GM18861 (cell line): ENCODE results near the gene CXCR4.
"Not testable (repeated sequence)": the region's sequence is repeated elsewhere in the genome, so short reads cannot be mapped to it uniquely, and the experiment has no call there.

Experiments
- ATAC-seq: cut with Tn5 transposase; IDR thresholded peaks from one replicate; pipeline ENCODE4 v1.9.1; 2021; ENCODE audit not compliant: unreplicated experiment

The CXCR4 gene

DNA sequence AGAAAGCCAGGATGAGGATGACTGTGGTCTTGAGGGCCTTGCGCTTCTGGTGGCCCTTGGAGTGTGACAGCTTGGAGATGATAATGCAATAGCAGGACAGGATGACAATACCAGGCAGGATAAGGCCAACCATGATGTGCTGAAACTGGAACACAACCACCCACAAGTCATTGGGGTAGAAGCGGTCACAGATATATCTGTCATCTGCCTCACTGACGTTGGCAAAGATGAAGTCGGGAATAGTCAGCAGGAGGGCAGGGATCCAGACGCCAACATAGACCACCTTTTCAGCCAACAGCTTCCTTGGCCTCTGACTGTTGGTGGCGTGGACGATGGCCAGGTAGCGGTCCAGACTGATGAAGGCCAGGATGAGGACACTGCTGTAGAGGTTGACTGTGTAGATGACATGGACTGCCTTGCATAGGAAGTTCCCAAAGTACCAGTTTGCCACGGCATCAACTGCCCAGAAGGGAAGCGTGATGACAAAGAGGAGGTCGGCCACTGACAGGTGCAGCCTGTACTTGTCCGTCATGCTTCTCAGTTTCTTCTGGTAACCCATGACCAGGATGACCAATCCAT is 2.7 kb downstream of the CXCR4 start:
- ATAC-seq = no peak

DNA sequence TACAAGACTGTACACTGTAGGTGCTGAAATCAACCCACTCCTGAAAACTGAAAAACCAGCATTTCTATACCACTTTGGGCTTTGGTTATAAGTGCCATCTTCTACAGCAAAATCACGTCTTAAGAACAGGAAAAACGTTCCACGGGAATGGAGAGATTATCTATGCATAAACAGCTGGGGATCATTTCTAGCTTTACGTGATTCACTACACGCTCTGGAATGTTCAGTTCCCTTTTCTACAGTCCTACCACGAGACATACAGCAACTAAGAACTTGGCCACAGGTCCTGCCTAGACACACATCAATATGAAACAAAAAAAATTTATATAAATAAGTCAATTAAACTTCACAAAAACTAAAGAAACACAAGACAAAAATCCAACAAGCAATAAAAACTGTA is 3.6 kb downstream of the CXCR4 start:
- no peak for ATAC-seq

DNA sequence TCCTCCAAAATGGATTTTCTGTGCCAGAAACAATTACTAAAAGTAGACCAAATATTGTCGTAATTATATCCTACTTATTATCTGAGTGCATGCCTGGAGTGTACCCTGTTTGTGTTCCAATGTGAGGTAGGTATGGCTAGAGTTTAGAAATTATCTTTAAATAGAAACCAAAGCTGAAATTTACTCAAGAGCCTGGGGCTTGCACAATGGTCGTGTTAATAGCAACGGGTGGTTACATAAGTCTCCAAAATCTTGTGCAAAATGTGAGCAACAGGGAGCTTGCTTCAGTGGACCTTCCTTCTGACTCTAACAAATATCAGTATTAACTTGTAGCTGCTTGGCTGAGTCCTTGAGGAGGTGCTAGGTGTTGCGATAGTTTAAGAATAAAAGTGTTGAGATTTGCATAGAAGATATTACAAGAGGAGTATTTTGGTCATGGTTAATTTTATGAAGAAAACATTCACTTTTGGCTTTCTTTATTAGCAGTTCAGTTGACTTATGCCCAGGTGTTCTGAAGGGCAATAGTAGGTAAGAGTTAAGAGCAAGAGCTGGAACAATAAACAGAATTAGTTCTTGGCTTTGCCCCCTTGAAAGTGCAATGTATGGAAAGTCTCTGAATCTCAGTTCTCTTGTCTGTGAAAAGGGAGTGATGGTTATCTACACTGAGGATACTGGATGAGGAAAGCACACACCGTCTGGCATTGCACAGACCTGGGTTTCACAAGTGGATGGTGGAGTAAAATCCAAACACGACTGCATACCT is 4.6 kb downstream of the CXCR4 start:
- no peak for ATAC-seq

DNA sequence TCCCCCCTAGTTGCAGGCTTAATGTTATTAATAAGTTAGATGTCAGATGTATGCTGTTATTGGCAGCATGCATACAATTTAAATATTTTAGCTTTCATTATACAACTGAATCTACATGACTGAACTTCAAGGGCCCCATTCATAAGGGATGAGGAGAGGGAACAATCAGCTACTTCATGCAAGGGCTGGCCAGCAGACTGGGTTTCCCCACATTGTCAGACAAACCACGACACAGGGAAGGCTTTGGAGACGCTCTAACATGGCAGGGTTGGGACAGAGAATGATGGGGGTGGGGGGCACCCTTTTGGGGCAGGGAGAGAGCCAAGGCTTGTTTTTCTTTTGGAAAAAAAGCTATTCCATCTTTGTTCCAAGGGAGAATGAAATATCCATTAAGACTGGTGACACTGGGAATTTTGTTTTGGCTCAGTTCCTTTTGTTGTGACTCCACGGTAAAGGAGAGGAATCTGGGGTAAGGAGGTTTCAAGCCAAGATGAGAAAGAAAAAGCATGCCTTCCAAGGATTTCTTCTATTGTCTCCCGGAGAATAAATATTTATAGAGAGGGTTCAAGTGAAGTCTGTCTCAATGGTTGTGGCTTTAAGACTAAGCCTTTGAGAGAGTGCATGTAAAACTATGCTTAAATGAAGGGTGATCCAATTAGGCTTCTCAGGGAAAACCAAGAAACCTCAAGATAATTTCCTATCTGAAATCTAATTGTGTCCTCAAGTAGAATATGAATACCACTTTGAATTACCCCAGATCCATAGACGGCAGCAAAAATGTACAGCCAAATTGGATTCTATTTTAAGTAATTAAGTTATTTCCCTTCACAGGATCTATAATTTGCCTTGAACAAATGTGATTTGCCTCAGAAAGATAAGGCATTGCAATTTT is 5.4 kb downstream of the CXCR4 start:
- ATAC-seq = no peak

DNA sequence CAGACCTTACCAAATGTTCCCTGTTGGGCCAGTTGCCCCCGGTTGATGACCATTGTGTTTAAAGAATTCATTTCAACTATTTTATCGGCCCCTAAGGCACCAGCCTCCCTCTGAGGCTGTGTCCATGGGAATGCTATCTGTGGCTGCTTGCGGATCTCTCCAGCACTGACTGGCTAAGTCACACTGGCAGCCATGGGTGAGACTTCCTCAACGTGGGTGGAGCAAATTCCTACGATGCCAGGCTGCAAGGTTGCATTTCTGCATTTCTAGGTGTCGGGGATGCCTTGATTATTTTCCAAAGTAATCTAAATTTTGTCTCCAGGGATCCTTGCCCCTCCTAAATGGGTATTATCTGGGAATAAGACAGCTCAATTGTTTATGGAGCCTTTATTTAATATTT is 6.2 kb downstream of the CXCR4 start:
- ATAC-seq = no peak

DNA sequence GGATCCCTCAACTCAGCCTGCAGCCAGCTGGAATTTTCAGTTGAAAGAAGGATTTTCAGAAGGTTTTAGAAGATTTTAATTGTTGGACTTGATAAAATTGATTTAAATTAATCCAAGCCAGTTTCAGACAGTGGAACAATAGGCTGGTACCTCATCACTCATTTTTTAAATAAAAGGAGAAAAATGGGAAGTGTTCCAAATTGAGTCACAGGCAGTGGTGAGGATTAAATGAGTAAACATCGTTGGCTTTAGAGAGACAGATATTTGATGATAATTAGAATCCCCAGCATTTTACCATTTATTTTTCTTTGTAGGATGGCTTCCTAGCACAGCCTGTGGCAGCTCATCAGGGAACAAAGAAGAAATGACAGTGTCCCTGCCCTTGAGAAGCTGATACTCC is 7.4 kb downstream of the CXCR4 start:
- no peak for ATAC-seq

DNA sequence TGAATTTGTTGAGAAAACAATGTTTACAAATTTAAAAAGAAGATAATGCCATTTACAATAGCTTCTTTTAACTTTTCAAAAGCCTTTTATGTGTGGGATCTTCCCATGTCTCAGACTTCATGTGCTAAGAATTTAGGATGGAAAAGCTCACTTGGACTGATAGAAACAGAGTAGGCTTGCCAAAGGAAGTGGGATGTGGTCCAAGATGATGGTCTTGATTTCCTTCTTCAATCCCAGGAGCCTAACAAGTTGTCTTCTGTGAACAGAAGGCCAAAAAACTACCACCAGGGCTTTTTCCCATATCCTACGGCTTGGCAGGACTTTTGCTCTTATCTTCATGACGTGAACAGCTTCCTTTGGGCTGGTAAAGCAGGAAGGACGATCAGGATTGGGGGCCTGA is 9.5 kb downstream of the CXCR4 start:
- no peak for ATAC-seq

DNA sequence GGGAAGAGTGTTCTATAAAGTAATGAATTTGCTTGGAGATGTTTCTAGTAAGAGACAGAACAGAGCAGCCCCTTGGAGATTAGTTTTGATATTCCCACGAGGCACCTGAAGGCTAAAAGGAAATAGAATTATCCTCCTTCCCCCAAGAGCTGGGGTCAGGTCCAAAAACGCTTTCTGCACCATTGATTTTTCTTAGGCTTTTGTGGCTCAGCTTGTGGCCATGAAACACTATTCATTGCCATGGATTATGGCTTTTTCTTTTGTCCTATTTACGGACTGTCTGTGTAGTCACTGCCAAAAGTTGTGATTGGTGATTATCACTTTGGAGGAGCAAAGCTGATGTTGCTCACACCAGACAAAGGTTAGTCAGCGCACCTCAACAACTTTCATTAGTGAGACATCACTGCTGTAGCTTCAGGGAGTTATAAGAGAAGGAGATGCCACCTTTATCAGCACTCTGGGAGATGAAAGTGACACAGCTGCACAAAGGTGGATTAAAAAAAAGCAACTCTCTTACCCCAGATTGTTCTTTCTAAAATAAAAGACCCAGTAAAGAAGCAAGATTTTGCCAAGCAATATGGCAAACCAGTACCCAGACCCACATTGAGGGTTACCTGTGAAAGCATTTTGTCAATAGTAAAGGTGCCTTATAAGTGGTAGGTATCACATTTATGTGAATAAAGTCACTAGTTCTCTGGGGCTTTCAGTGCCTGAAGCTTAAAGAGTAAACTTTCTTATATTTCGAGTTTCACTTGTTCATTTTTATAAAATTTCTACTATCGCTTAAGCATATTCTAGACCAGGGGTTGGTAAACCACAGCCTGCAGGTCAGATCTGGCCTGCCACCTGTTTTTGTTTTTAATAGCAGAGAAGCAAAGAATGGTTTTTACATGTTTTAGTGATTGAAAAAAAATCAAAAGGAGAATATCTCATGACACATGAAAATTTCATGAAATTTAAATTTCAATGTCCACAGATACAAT is 10.6 kb downstream of the CXCR4 start:
- peak; percentile 65 for ATAC-seq

DNA sequence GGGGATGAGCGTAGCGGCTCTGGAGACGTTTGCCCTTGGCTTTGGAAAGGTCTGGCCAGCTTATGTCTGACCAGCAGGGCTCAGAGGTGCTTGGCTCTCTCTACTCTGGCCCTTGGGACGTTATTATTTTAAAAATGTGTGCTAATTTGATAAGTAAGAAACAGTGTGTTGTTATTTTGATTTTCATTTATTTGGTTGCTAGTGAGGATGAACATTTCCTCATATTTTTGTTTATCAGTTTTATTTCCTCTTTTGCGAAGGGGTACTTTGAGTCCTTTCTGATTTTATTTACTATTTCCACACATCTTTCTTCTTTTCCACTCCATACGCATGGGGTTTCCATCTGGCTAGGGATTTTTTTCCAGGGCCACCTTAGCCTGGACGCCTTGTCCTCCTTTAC is 11.4 kb downstream of the CXCR4 start:
- no peak for ATAC-seq

DNA sequence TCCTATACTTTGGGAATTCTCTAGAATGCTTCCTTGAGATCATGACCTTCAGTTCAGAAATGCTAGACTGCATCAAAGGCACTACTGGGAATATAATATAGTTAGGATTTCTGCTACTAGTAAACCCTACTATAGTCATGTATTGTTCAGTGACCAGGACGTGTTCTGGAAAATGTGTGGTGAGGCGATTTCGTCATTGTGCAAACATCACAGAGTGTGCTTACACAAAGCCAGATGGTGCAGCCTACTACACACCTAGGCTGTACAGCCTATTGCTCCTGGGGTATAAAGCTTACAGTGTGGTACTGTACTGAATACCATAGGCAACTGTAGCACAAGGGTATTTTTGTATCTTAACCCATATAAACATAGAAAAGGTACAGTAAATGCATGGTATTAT is 13.0 kb downstream of the CXCR4 start:
- ATAC-seq = no peak

DNA sequence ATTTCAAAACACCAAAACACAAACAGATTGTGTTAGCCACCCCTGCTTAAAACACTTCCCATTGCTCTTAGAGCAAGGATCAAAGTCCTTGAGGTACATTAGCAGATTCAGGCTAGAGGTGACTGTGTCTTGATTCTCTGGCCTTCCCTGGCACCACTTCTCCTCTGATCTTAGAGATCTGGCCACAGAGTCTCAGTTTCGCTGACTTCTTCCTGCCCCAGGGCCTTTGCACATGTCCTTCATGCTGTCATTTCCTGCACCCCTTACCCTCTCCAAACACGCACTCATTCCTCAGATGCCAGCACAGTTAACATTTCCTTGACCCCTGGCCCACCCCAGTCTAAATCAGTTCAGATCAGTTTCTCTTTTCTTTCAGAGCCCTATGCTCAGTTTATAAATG is 16.9 kb downstream of the CXCR4 start:
- no peak for ATAC-seq

DNA sequence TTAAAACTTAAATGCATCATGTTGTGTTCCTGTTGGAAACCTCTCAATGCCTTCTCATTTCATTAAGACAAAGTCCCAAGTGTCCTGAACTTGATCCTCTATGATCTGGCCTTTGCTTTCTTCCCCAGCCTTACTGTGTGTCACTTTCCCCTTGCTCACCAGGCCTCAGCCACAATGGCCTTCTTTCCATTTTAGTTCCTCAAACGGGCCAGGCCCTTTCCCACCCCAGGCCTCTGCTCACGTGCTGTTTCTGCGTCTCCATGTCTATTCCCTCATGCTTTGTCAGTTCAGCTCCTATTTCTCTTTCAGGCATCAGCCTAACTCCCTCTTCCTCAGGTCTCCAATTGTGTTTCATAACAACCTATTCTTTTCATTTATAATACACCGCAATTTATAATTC is 19.5 kb downstream of the CXCR4 start:
- ATAC-seq = no peak

DNA sequence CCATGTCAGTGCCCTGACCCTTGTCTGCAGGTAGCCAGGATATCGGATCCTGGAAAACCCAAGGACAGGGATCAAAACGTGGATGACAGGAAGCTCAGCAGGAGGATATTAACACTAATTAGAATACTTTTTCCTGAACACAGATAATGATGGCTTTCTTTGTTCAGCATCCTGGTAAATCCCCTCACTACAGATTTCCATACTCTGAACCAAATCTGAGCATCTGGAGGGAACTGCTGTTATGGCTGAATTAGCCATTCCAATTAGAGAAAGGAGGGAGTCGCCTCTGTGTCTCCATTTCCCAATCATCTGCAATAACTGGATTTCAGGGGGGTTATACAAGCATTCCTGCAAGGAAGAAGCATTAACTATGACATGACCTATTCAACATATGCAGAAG is 24.4 kb downstream of the CXCR4 start:
- ATAC-seq = no peak

DNA sequence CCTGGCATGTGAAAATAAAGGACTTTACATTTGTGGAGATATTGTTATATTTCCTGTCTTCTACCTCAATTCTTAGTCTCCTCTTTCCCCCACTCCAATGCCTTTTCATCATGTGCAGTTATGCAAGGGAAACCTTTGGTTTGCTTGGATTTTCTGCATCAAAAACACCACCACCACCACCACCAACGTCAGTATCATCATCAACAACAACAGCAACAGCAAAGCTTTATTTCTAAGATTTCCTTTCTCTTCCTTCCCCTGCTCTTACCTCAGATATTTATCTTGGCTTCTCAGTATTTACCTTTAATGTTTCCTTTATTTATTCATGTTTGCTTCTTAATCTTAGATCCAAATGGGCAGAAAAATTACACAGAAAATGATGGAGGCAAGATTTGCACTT is 26.1 kb downstream of the CXCR4 start:
- no peak for ATAC-seq

DNA sequence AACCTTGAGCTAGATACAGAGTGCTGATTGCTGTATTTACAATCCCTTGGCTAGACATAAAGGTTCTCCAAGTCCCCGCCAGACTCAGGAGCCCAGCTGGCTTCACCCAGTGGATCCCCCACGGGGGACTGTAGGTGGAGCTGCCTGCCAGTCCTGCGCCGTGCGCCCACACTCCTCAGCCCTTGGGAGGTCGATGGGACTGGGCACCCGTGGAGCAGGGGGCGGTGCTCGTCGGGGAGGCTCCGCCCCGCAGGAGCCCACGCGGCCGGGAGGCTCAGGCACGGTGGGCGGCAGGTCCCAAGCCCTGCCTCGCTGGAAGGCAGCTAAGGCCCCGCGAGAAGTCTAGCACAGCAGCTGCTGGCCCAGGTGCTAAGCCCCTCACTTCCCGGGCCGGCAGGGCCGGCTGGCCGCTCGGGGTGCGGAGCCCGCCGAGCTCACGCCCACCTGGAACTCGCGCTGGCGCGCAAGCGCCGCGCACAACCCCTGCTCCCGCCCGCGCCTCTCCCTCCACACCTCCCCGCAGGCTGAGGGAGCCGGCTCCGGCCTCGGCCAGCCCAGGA is 30.0 kb downstream of the CXCR4 start:
- not testable (repeated sequence) for ATAC-seq

DNA sequence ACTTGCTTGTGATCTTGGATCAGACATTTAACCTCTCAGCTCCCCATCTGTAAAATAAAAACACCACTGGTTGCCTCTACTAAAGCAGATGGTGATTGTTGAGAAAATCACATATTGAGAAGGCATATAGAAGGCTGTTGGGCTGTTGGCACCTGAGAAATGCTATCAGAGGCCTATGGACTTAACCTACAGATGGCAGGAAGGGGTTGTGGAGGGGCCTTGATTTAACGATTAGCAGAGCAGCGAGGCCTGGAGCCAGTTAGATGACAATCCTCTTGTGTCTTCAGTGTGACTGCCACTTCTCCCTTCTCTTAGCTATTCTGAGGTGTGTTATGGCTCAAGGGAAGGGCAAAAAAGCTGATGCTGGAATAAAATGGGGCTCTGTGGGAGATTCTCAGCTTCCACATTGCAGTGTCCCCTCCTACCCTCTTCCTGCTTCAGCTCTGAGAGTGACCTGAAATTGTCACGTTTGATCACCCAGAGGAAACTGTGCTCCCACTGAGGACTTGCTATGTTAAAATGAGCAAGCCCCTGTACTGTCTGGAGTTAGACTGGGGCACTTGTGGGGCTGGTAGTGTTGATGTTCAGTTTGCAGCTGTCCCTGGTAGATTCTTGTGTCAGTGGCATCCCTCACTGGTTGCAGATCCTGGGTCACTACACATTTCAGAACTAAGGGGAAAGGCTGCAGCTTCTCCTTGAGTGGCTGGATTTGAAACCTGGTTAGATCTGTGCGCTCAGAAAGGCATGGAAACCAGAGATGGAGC is 31.5 kb downstream of the CXCR4 start:
- no peak for ATAC-seq

DNA sequence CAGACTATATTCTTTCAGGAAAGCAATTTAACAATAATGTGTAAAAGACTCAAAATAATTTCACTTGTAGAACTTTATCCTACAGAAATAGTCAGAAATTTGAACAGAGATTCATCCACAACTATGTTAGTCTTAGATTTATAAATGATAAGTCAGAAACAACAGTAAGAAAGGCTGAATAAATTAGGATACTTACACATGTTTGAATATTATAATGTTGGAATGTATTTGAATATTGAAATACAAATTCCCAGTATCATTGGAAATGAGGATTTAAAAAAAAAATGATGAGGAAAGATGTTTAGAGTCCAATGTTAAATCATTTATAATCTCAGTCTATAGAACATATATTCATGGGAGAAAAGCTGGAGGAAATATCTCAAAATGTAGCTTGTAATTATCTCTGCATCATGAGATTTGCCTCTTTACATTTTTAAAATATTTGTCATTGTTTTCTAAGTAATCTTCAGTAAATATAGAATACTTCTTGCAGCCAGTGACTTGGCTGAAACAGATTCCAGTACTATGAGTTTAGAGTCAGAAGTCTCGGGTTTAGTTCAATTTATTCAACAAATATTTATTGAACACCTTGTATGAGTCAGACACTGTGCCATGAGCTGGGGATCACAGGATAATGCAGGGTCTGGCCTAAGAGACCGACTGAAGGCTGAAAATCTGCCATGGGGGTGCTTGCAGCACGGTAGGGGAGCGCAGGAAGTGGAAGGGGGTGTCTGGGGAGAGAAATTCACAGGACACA is 32.3 kb downstream of the CXCR4 start:
- ATAC-seq = no peak

DNA sequence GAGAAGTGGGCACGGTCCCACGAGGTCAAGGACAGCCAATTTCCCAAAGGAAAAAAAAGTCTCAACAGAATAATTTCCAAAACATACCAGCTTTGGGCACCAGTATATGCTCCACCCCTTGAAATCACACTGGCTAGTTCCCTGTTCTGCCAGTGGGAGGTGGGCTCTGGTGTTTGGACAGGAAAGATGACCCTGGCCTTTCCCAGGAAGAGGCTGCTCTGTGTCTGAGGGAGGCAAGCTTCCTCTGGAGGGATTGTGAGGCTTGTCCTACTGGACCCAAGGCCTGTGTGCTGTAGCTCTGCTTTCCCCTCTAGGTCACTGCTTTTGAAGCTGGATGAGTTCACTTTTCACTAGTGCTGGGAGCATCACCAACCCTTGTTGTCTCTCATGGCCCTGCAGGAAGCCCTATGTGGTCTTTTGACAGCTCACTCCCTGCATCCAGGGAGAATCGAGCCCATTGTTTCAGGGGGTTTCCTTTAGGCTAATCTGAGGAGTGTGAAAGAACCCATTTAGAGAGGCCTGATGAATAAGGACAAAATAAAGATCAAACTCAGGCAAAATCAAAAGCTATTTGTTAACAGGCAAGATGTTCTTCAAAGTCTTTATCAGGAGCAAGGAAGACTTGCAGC is 36.3 kb downstream of the CXCR4 start:
- no peak for ATAC-seq

DNA sequence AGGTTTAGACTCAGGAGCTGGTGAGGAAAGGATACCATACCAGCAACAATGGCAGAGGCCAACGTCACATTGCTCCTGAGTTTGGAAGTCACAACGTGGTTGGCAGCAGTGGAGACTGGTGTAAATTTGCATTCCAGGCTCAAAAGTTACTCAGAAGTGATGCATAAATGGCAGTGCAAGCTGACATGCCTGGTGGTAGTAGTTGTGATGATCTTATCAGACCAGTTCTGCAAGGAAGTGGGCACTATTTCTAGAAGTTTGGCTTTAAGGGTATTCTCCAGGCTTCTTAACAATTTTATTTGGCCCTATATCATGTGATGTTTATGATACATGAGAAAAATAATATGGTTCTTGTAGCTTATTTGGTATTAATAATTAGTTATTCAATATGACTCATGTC is 37.8 kb downstream of the CXCR4 start:
- ATAC-seq = no peak
